GM23338 (cell line): ENCODE data around the gene CHAT.

ENCODE experiments used
- EZH2phosphoT487 ChIP-seq: fragments of 200-600 bp; sonication (generic); IDR thresholded peaks from one replicate; pipeline ENCODE4 v1.8.1; 2018; ENCODE audit warnings: antibody characterized with exemption; ENCODE audit not compliant: unreplicated experiment
- TF ChIP-seq, protein P1 (sequence below), 2 experiments: fragments of 200-600 bp in 1 of 2; sonication (generic) in 1 of 2; conservative IDR thresholded peaks; 2 replicates each; pipeline versions ENCODE4 v1.5.1 to v1.6.1; 2016 to 2017; ENCODE audit warnings: antibody characterized with exemption in 2 of 2, low read depth in 2 of 2, mild to moderate bottlenecking in 2 of 2, moderate library complexity in 1 of 2

DNA sequence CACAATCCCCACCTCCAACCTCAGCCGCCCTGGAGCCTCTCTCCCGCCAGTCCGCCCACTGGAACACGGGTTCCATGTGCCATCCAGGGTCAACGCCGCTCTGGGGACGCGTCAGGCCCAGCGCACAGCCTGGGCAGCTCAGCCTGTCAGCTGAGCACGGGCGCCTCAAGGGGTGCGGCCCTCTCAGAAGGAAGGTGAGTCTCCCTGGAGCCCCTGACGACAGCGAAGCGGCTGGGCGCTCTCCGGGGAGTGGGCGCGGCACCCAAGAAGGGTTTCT is 4.9 kb upstream of the CHAT start:
- no peak for TF ChIP-seq EZH2phosphoT487
- TF ChIP-seq, protein P1, sequence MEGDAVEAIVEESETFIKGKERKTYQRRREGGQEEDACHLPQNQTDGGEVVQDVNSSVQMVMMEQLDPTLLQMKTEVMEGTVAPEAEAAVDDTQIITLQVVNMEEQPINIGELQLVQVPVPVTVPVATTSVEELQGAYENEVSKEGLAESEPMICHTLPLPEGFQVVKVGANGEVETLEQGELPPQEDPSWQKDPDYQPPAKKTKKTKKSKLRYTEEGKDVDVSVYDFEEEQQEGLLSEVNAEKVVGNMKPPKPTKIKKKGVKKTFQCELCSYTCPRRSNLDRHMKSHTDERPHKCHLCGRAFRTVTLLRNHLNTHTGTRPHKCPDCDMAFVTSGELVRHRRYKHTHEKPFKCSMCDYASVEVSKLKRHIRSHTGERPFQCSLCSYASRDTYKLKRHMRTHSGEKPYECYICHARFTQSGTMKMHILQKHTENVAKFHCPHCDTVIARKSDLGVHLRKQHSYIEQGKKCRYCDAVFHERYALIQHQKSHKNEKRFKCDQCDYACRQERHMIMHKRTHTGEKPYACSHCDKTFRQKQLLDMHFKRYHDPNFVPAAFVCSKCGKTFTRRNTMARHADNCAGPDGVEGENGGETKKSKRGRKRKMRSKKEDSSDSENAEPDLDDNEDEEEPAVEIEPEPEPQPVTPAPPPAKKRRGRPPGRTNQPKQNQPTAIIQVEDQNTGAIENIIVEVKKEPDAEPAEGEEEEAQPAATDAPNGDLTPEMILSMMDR (conservative IDR thresholded peaks at IDR 0.05; ENCODE audit: low read depth in 2 of 2) = no peak
